Left lobe of liver (tissue), 2 donors: ENCODE measurements around the gene CNTFR. TPM values are rescaled to one million over a fixed set of nuclear protein-coding genes. Genes with fewer than 3 reads are reported as not detected.
"Not testable (repeated sequence)": the region's sequence is repeated elsewhere in the genome, so short reads cannot be mapped to it uniquely, and the experiment has no call there.

ENCODE experiments used
- ATAC-seq: fragments of 200-7000 bp; cut with Tn5 transposase; one replicate; pipeline ENCODE4 v1.9.1; 2020; ENCODE audit warnings: mild to moderate bottlenecking, moderate library complexity
- DNase-seq: peaks from one replicate; pipeline ENCODE4 v3.0.0-alpha.2; 2020; ENCODE audit warnings: low spot score
- total RNA-seq: library from RNA; stranded (reverse); gene quantifications from one replicate; pipeline ENCODE4 v1.2.1, GENCODE V29; 2021
- donor health status: DM: no; HTN: no; CAD: no; lungs with moderate emphysema.
- donor health status: DM: no; HTN: yes; CAD: no.

Gene CNTFR, protein sequence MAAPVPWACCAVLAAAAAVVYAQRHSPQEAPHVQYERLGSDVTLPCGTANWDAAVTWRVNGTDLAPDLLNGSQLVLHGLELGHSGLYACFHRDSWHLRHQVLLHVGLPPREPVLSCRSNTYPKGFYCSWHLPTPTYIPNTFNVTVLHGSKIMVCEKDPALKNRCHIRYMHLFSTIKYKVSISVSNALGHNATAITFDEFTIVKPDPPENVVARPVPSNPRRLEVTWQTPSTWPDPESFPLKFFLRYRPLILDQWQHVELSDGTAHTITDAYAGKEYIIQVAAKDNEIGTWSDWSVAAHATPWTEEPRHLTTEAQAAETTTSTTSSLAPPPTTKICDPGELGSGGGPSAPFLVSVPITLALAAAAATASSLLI
- total RNA-seq: 13.0 TPM

DNA sequence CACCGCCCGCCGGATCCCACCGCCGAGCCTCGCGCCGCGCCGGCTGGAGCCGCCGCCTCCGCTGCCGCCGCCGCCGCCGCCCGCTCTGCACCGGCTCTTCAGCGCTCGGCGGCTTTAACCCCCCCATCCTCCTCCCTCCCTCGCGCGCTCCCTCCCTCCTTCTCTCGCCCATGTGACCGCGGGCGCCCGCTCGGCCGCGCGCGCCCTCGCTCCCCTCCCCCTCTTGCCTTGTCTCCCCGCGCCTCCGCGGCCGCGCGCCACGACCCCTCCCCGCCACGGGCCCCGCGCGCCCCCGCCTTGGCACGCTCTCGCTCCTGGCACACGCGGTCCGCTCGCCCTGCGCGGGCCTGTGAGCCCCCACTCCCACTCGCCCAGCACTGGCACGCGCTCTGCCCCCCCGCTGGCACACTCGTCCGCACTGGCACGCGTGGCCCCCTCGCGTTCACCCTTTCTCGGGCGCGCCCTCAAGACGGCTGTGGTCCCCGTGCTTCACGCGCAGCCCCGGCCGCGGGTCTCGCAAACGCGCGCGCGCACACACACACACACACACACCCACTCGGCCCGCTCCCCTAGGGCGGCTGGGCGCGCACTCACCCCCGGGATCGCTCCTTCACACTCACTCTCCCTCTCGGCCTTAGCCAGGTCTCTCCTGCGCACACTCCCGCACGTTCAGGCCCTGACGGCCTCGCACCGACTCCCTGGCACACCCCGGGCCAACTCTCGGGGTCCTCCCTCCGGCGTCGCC, at the start of gene CNTFR:
TSS of gene CNTFR (minus strand) at position 89 of the 745 bp plus-strand sequence. CDS start 20,743 bp downstream, outside the sequence.
- DNase-seq (peak; percentile 73), ATAC-seq (peak; percentile 54)

DNA sequence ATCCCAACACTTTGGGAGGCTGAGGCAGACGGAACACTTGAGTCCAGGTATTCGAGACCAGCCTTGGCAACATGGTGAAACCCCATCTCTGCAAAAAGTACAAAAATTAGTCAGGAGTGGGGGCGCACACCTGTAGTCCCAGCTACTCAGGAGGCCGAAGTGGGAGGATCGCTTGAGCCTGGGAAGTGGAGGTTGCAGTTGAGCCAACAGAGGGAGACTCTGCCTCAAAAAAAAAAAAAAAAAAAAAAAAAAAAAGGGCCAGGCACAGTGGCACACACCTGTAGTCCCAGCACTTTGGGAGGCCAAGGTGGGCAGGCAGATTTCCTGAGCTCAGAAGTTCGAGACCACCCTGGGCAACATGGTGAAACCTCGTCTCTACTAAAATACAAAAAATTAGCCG, 49.8 kb upstream of the CNTFR start:
- DNase-seq, ATAC-seq: not testable (repeated sequence)

GRCh38 chr9:34638138-34638445, 48.6 kb upstream of the CNTFR start:
- ATAC-seq (no peak), DNase-seq (no peak)

DNA sequence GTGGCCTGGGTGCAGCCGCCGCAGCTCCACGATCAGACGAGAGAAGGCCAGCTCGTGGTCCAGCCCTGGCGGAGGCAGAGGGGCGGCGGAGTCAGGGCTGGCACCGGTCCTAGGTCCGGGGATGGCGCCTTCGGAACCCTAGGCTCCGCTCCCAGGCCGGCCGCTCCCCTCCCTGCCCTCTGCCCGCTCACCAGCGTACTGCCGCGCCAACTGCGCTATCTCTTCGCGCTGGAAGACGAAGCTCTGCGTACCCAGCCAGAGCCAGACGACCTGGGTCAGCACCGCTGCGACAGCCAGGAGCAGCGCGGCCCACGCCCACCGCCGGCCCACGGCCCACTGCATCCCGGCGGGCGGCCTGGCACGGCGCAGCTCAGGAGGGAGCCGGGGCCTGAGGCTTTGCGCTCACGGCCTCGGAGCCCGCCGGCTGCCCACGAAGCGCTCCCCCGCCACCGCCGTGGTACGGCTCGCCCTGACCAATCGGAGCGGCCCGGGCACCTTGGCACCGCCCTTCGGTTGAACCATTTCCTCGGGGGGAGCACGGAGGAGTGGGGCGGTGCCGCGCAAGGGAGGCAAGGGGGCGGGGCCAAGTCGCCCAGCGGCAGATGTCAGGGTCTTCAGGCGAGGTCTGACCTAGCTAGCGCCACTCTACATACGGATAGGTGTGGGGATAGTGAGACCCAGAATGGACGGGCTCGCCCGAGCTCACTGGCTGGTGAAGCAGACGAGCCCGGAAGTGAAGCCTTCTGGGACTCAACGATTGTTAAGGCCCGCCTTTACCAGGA, 48.0 kb upstream of the CNTFR start, which contains the start of gene SIGMAR1:
TSS of gene SIGMAR1 (minus strand) at position 432 of the 782 bp plus-strand sequence. CDS start at position 342, 90 bp downstream.
- ATAC-seq (peak; percentile 86), DNase-seq (peak; percentile 97)

DNA sequence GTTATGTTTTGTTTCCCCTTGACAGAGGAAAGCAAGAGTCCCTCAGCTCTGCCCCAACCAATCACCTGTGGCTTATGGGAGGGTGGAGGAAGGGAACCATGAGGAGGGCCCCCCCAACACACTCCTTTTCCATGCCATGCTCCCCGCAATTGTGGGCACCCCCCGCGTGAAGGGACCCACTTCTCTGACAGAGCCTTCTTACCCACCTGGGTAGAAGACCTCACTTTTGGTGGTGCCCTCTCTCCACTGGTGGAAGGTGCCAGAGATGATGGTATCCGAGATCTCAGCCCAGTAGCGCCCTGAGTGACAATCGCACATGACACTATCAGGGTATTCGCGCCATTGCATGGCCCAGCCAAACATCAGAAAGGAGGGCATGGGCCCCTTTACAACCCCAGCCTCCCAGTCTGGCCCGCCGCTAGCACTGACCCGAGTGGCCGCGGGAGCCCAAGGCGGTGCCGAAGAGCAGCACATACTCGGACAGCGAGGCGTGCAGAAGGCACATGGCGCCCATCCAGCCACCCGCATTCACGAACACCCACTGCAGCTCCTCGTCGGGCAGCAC, 47.3 kb upstream of the CNTFR start:
- ATAC-seq (peak; percentile 44), DNase-seq (no peak)

DNA sequence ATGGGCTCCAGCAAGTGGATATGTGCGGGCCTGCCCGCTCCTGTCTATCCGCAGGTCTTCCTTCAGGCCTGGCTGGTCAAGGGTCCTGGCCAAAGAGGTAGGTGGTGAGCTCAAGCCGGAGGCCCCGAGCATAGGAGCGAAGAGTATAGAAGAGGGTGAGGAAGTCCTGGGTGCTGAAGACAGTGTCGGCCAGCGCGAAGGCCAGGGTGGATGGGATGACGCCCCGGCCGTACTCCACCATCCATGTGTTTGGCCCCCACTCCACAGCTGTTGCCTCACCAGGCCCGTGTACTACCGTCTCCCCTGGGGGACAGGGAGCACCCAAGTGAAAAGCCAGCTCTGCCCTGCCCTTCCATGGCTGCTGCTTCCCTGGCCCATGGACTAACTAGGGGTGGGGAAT, 46.0 kb upstream of the CNTFR start:
- DNase-seq: no peak
- ATAC-seq: no peak

DNA sequence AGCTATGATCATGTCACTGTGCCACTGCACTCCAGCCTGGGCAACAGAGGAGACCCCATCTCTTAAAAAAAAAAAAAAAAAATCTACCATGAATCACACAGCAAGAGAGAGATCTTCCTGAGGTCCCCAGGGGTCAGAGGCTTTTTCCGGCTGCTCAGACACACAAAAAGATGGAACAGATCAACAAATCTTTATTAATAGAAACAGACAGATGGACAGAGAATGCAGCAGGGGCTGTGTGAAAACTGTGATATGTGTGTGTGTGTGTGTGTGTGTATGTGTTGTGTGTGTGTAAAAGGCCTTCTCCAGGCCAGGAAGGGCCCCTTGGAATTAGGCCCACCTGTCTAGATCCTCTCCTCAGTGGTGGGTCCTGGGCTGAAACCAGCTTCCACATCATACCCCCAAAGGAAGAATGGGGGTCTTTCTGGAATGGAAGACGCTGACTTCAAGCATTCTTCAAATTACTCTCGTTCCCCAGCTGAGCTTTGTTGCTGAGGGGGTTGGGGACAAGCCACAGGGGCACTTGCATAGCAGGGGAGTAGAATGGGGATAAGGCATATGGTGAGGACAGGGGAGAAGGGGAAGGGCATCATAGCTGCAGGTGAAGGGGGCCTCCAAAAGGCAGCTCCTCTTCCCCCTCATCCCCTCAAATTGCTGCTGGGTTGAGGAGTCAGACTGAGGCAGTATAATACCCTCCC, 45.2 kb upstream of the CNTFR start:
- DNase-seq (no peak), ATAC-seq (no peak)

GRCh38 chr9:34633851-34634550, 44.5 kb upstream of the CNTFR start:
- ATAC-seq (peak; percentile 30), DNase-seq (peak; percentile 70)

- ATAC-seq (no peak), DNase-seq (no peak)
These were observed 43.6 kb upstream of the CNTFR start for GRCh38 chr9:34633166-34633565.

DNA sequence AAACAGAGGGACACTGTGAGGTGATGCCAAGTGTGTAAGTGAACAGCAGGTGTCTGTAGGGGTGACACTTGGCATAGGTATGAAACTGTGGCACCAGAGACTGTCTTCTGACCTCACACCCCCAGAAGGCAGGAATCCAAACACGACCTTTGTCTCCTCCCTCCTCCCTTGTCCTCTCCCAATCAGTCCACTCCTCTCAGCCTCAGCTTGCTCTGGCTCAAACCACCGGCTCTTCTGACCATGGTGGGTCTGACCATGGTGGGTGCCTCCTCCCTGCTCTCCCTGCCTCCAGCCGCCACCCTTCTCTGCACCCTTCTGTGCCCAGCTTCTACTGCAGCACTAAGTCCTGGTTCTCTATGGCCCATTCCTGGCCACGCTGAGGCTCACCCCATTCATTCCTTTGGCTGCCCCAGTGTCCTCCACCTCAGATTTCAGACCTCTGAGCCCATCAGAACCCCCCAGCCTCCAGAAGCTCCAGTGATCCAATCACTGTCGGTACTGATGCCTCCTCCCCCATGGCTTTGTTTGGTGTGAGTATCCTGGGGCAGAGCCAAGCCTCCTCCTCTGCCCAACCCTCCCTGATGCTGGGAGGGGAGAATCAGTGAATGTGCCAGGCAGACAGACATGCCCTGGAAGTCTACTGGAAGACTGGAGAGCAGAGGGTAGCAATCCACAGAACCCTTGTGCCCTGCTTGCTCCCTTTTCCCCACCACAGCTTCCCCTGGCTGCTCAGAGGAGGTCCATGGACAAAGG, 41.1 kb upstream of the CNTFR start:
- peak; percentile 89 for DNase-seq
- ATAC-seq: peak; percentile 72

- no peak for DNase-seq
- peak; percentile 1 for ATAC-seq
These were observed 39.9 kb upstream of the CNTFR start for GRCh38 chr9:34629491-34629808.

GRCh38 chr9:34628656-34629490, 39.3 kb upstream of the CNTFR start, which contains the start of gene ARID3C:
Gene ARID3C, minus strand, starts transcription at chr9:34629066. Its CDS starts 1,052 bp downstream, at chr9:34628014.
- DNase-seq (peak; percentile 74), ATAC-seq (peak; percentile 71)

DNA sequence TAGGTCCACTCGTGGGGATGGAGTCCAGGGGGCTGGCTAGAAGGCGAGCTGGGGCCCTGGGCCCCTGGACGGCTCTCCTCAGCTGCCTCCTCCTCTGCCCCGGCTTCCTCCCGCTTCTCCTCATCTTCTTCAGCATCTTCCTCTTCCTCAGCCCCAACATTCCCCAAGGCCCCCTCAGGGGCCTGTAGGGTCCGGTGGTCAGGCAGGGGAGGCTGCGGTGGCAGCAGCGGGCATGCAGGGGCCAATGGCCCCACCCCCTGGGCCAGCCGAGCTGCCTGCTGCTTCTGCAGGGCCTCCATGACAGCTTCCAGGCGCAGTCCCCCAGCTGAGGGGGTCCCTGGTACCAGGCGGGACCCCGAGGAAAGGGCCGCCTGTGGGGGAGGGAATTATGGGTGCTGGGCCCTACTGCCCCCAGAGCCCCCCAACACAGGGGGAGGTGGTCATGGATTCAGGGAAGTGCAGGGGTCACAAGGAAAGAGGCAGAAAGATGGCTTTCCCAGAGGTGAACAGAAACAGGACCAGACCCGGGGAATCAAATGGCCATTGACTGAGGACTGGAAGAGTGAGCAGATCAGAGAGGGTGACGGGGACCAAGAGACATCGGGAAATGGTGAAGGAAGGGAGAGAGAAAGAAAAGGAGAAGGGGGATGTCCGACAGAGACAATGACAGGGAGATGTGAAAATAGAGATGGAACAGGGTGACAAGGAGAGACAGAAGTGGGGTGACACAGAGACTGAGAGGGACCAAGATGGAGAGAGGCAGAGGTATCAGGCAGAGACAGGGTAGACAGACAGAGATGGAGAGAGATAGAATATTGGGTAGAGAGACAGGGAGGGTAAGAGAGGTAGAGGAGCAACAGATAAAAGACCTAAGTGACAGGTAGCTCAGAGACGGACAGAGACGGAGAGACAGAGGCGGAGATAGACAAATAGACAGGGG, 38.5 kb upstream of the CNTFR start:
- no peak for ATAC-seq
- DNase-seq: no peak

- no peak for DNase-seq
- no peak for ATAC-seq
These were observed 35.6 kb upstream of the CNTFR start for GRCh38 chr9:34625186-34625486.

GRCh38 chr9:34624475-34625185, 35.1 kb upstream of the CNTFR start:
- DNase-seq (no peak), ATAC-seq (no peak)

DNA sequence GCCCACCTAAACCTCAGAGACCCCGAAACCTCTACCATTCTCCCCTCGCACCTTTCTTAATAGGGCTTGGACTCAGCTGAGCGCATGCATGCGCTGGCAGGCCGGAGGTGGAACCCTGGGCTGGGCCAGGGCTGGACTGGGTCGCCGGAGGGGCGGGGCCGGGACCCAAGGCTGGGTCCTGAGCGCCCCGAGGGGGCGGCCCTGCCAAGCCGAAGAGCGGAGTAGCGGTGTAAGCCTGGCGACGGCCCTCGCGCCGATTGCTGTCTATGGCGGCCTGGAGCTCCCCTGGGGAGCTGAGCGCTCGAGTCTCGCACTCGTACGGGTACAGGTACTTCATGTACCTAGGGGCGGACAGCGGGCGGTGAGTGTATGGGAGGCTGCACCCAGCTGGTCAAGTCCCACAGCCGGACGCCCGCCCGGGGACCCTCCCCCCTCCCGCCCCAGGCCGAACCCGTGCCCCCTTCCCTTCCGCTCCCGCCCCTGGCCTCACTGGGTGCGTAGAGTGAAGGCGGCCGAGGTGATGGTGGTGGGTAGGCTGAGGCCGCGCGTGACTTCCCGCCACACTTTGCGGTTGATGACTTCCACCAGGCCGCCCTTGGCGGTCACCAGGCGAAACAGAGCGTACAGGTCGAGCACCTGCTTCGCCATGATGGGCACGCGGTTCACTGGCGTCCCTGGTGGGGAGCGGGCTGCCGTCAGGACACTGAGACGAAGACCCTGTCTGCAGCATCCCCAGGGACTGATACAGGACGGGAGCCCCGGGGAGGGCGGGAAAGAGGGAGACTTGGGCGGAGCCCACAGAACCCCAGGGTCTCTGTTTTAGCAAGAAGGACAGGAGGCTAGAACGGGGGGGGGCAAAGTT, 34.1 kb upstream of the CNTFR start:
- no peak for ATAC-seq
- DNase-seq: no peak
